HCT116 (cell line): Measurements from ENCODE around the gene ITGA2B.

Experiments used
- CTCF ChIP-seq, 3 experiments: fragments of 200-600 bp in 1 of 3; sonication (generic) in 1 of 3; IDR thresholded peaks in 2 of 3; conservative IDR thresholded peaks in 1 of 3; 2 replicates each; pipeline ENCODE4 v1.5.1; 2012 to 2017; ENCODE audit warnings: low read depth in 2 of 3, low read length in 2 of 3, antibody characterized with exemption in 1 of 3, borderline replicate concordance in 1 of 3, control low read depth in 1 of 3, mild to moderate bottlenecking in 1 of 3, mixed read lengths in 1 of 3, mixed run types in 1 of 3, moderate library complexity in 1 of 3; ENCODE audit not compliant: insufficient read depth in 1 of 3
- POLR2A ChIP-seq: IDR thresholded peaks from 2 replicates; pipeline ENCODE4 v1.7.0; 2011; ENCODE audit warnings: borderline replicate concordance; ENCODE audit not compliant: insufficient read depth, insufficient read length; ENCODE audit errors: extremely low read depth
- ZNF274 ChIP-seq: fragments of 200-500 bp; sonication (Bioruptor generic); IDR thresholded peaks from 2 replicates; pipeline ENCODE4 v1.6.1; 2014; ENCODE audit warnings: mild to moderate bottlenecking, low read depth, low read length, inconsistent platforms
- TF ChIP-seq, protein P1 (sequence below): IDR thresholded peaks from 2 replicates; pipeline ENCODE4 v1.6.1; 2012

DNA sequence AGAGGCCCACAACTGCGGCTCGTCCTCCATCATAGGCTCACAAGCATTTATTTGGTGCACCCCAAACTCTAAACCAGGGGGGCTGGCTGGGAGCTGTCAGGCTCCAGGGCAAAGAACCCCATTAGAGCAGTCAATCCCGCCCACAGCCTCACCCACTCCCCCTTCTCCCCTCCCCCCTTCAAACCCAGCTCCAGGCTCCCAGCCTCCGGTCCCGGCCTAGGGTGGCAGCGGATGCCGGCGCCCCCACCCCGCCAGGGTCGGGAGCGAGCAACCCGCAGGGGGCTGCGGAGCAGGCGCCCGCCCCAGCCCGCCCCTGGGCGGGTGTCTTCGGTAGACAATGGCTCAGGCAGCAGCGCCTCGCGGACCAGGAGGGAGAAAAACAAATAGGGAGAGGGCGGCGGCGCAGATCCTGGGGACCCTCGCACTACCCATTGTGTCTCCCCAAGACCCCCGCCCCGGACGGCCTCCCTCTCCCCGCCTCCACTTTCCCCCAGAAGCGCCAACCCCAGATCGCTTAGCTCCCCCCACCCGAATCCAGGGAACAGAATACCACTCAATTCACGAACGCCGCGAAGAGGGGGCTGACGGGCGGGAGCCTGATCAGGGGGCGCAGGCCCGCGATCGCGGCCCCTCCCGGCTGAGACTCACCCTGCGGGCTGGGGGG lies 26.4 kb downstream of the ITGA2B start:
- TF ChIP-seq CTCF (IDR thresholded peaks at IDR 0.05 in 2 of 3, conservative IDR thresholded peaks at IDR 0.05 in 1 of 3; ENCODE audit: borderline replicate concordance in 1 of 3, insufficient read depth in 1 of 3, low read depth in 2 of 3, low read length in 2 of 3) = 0 out of 6 replicates have a peak, but pooled peaks of 1 of the 3 experiments have one; percentile 2
- no peak for TF ChIP-seq ZNF274
- no peak for TF ChIP-seq POLR2A
- TF ChIP-seq, protein P1, sequence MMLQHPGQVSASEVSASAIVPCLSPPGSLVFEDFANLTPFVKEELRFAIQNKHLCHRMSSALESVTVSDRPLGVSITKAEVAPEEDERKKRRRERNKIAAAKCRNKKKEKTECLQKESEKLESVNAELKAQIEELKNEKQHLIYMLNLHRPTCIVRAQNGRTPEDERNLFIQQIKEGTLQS = no peak
